Gastrocnemius medialis (tissue), 4 donors: ENCODE data around the gene SAP30.

Source experiments
- POLR2A ChIP-seq, 2 donors: fragments of 450-650 bp; IDR thresholded peaks; one replicate each; pipeline ENCODE4 v1.6.1; 2017; ENCODE audit warnings: antibody characterized with exemption in 2 of 2, mild to moderate bottlenecking in 2 of 2, moderate library complexity in 2 of 2
- TF ChIP-seq, protein P1 (sequence below), 5 experiments: fragments of 450-650 bp in 3 of 5; fragments of 200-600 bp in 2 of 5; sonication (generic) in 2 of 5; IDR thresholded peaks in 4 of 5; conservative IDR thresholded peaks in 1 of 5; 1 replicate in 4 of 5; 2 replicates in 1 of 5; pipeline ENCODE4 v1.5.1; 2016 to 2019; ENCODE audit warnings: antibody characterized with exemption in 5 of 5, mild to moderate bottlenecking in 3 of 5, moderate library complexity in 3 of 5

GRCh38 chr4:173405840-173406606 is 35.3 kb downstream of the SAP30 start:
- TF ChIP-seq, protein P1, sequence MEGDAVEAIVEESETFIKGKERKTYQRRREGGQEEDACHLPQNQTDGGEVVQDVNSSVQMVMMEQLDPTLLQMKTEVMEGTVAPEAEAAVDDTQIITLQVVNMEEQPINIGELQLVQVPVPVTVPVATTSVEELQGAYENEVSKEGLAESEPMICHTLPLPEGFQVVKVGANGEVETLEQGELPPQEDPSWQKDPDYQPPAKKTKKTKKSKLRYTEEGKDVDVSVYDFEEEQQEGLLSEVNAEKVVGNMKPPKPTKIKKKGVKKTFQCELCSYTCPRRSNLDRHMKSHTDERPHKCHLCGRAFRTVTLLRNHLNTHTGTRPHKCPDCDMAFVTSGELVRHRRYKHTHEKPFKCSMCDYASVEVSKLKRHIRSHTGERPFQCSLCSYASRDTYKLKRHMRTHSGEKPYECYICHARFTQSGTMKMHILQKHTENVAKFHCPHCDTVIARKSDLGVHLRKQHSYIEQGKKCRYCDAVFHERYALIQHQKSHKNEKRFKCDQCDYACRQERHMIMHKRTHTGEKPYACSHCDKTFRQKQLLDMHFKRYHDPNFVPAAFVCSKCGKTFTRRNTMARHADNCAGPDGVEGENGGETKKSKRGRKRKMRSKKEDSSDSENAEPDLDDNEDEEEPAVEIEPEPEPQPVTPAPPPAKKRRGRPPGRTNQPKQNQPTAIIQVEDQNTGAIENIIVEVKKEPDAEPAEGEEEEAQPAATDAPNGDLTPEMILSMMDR (IDR thresholded peaks at IDR 0.05 in 4 of 5, conservative IDR thresholded peaks at IDR 0.05 in 1 of 5), result no peak
- TF ChIP-seq POLR2A (IDR thresholded peaks at IDR 0.05), result no peak
